B cell (primary cell): Measurements from ENCODE around the gene PIM3. TPM values are rescaled to one million over a fixed set of nuclear protein-coding genes. Genes with fewer than 3 reads are reported as not detected.

Experiments
- ATAC-seq: fragments of 200-7000 bp; cut with Tn5 transposase; one replicate; pipeline ENCODE4 v1.10.0; 2021; ENCODE audit warnings: low read depth, mild to moderate bottlenecking, moderate number of reproducible peaks, moderate library complexity
- CTCF ChIA-PET: fragments of 350-600 bp; sonication (Branson Sonifier 250); formaldehyde crosslinking; loops from one replicate; lab custom pipeline; 2021; ENCODE audit warnings: antibody characterized with exemption, inconsistent platforms; lab: Charles Lee
- POLR2A ChIA-PET: fragments of 350-600 bp; sonication (Branson Sonifier 250); formaldehyde crosslinking; loops from one replicate; lab custom pipeline; 2021; ENCODE audit warnings: antibody characterized with exemption; lab: Charles Lee
- DNase-seq: peaks from one replicate; pipeline ENCODE4 v3.0.0; 2013
- H2AFZ ChIP-seq: 2 replicates; pipeline ENCODE4 v1.6.1; 2012; ENCODE audit warnings: mild to moderate bottlenecking, low read depth, low read length; ENCODE audit not compliant: insufficient read depth, poor library complexity, severe bottlenecking
- H3K27ac ChIP-seq, 2 donors: 1 replicate in 1 of 2; 2 replicates in 1 of 2; pipeline ENCODE4 v1.5.1; 2012 to 2013; ENCODE audit warnings: low read length in 2 of 2, mild to moderate bottlenecking in 2 of 2, moderate library complexity in 1 of 2
- H3K27me3 ChIP-seq, 4 experiments: fragments of 200-600 bp in 1 of 4; sonication (generic) in 1 of 4; replicated peaks in 1 of 4; 1 replicate in 2 of 4; 2 replicates in 2 of 4; pipeline versions ENCODE4 v1.6.1 to v1.7.0; 2013 to 2016; ENCODE audit warnings: low read length in 3 of 4, mild to moderate bottlenecking in 2 of 4, mixed read lengths in 1 of 4, moderate library complexity in 1 of 4; ENCODE audit not compliant: insufficient read depth in 4 of 4, control insufficient read depth in 3 of 4; ENCODE audit errors: control extremely low read depth in 1 of 4
- H3K36me3 ChIP-seq, 2 experiments: replicated peaks in 1 of 2; 1 replicate in 1 of 2; 2 replicates in 1 of 2; pipeline versions ENCODE4 v1.6.1 to v1.7.1; 2013; ENCODE audit warnings: low read length in 1 of 2; ENCODE audit not compliant: insufficient read depth in 2 of 2, control insufficient read depth in 1 of 2; ENCODE audit errors: control extremely low read depth in 1 of 2, extremely low read depth in 1 of 2
- H3K4me1 ChIP-seq, 2 donors: fragments of 200-600 bp in 1 of 2; sonication (generic) in 1 of 2; 1 replicate in 1 of 2; 2 replicates in 1 of 2; pipeline versions ENCODE4 v1.5.1 to v1.6.1; 2013 to 2017; ENCODE audit warnings: low read length in 2 of 2; ENCODE audit not compliant: control insufficient read depth in 2 of 2, insufficient read depth in 2 of 2
- H3K4me2 ChIP-seq: replicated peaks from 2 replicates; pipeline ENCODE3; 2012; ENCODE audit warnings: mild to moderate bottlenecking, low read depth, low read length; ENCODE audit not compliant: poor library complexity, severe bottlenecking
- H3K4me3 ChIP-seq, 5 experiments: fragments of 200-600 bp in 1 of 5; sonication (generic) in 1 of 5; 1 replicate in 3 of 5; 2 replicates in 2 of 5; pipeline versions ENCODE4 v1.5.1 to v1.7.0; 2011 to 2016; ENCODE audit warnings: low read length in 4 of 5, mild to moderate bottlenecking in 4 of 5, low read depth in 2 of 5, control low read depth in 1 of 5, moderate library complexity in 1 of 5; ENCODE audit not compliant: insufficient read depth in 1 of 5; ENCODE audit errors: control extremely low read depth in 1 of 5, extremely low read depth in 1 of 5
- H3K79me2 ChIP-seq: fragments of 200-600 bp; sonication (generic); one replicate; pipeline ENCODE4 v1.6.0; 2016; ENCODE audit warnings: low read length; ENCODE audit not compliant: control insufficient read depth, insufficient read depth
- H3K9ac ChIP-seq: fragments of 200-600 bp; sonication (generic); 2 replicates; pipeline ENCODE4 v1.6.1; 2017; ENCODE audit warnings: mild to moderate bottlenecking, low read length, moderate library complexity
- H3K9me3 ChIP-seq, 3 donors: one replicate each; pipeline versions ENCODE4 v1.6.1 to v1.7.1; 2013; ENCODE audit warnings: low read length in 2 of 3; ENCODE audit not compliant: control insufficient read depth in 2 of 3, insufficient read depth in 1 of 3; ENCODE audit errors: control extremely low read depth in 1 of 3
- H4K20me1 ChIP-seq: 2 replicates; pipeline ENCODE4 v1.6.0; 2012; ENCODE audit warnings: mild to moderate bottlenecking, low read length; ENCODE audit not compliant: insufficient read depth, control insufficient read depth, poor library complexity, severe bottlenecking
- H3K27ac Mint-ChIP-seq: one replicate; pipeline ENCODE4 v1.8.0; 2021; ENCODE audit warnings: mixed read lengths
- H3K27me3 Mint-ChIP-seq: one replicate; pipeline ENCODE4 v1.8.0; 2021; ENCODE audit warnings: mixed read lengths
- H3K4me1 Mint-ChIP-seq: one replicate; pipeline ENCODE4 v1.8.0; 2021; ENCODE audit warnings: mixed read lengths
- H3K4me3 Mint-ChIP-seq: one replicate; pipeline ENCODE4 v1.8.0; 2021; ENCODE audit warnings: mixed read lengths
- H3K9me3 Mint-ChIP-seq: one replicate; pipeline ENCODE4 v1.8.0; 2022; ENCODE audit warnings: mixed read lengths; ENCODE audit not compliant: insufficient read depth
- EZH2 ChIP-seq: IDR thresholded peaks from 2 replicates; pipeline ENCODE4 v1.6.1; 2012; ENCODE audit warnings: borderline replicate concordance, low read depth, mild to moderate bottlenecking, moderate library complexity, low read length; ENCODE audit not compliant: insufficient read depth, poor library complexity, severe bottlenecking
- WGBS: methylation state at CpG from one replicate; pipeline ENCODE4 v1.1.5; 2013; ENCODE audit warnings: missing lambda C conversion rate; ENCODE audit not compliant: insufficient coverage; 5-methylcytosine and 5-hydroxymethylcytosine counted together
- intact Hi-C: fragments of 100-400 bp; cut with micrococcal nuclease; formaldehyde crosslinking; loops from one replicate; pipeline ENCODE4 v1.10.0; 2022
- polyA plus RNA-seq: library from polyadenylated mRNA; depleted of rRNA; stranded (reverse); fragments of >200 nt; gene quantifications from 2 replicates; pipeline ENCODE4 v1.2.3, GENCODE V29; 2012
- total RNA-seq, 2 donors: library from RNA; stranded (reverse); fragments of 120-200 nt in 1 of 2; gene quantifications; 1 replicate in 1 of 2; 2 replicates in 1 of 2; pipeline versions ENCODE4 v1.2.3 to v1.2.4, GENCODE V29; 2013 to 2022
- TF ChIP-seq, protein P1 (sequence below): fragments of 200-600 bp; IDR thresholded peaks from one replicate; pipeline ENCODE4 v1.8.0; 2022; ENCODE audit warnings: antibody characterized with exemption, mild to moderate bottlenecking

Gene PIM3
- total and polyA plus RNA-seq, 2 donors (not counting 1 experiment from before 2014, with no cell fraction given): 74.6 to 128 TPM

GRCh38 chr22:49999946-50000586, 39.5 kb downstream of the PIM3 start:
- peaks cover 20% of the 10 kb centered on the region for H3K4me1 Mint-ChIP-seq
- POLR2A ChIA-PET: no interaction called here
- WGBS: 44% methylated on average over 39 of the region's 41 CpGs
- peaks cover 8 to 11% of the 10 kb centered on the region in 2 donors for H3K4me1 ChIP-seq
- no peaks in the 10 kb centered on the region for H3K36me3 ChIP-seq
- H3K27me3 Mint-ChIP-seq: peaks cover 24% of the 10 kb centered on the region
- no peak overlapping the region for H2AFZ ChIP-seq
- H3K4me3 Mint-ChIP-seq: peak overlapping the region; percentile 32
- CTCF ChIA-PET: no interaction called here
- H3K4me3 ChIP-seq: no peak overlapping the region
- no peaks in the 10 kb centered on the region for H3K79me2 ChIP-seq
- no peaks in the 10 kb centered on the region for H4K20me1 ChIP-seq
- no peak for TF ChIP-seq EZH2
- TF ChIP-seq, protein P1, sequence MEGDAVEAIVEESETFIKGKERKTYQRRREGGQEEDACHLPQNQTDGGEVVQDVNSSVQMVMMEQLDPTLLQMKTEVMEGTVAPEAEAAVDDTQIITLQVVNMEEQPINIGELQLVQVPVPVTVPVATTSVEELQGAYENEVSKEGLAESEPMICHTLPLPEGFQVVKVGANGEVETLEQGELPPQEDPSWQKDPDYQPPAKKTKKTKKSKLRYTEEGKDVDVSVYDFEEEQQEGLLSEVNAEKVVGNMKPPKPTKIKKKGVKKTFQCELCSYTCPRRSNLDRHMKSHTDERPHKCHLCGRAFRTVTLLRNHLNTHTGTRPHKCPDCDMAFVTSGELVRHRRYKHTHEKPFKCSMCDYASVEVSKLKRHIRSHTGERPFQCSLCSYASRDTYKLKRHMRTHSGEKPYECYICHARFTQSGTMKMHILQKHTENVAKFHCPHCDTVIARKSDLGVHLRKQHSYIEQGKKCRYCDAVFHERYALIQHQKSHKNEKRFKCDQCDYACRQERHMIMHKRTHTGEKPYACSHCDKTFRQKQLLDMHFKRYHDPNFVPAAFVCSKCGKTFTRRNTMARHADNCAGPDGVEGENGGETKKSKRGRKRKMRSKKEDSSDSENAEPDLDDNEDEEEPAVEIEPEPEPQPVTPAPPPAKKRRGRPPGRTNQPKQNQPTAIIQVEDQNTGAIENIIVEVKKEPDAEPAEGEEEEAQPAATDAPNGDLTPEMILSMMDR: no peak
- H3K4me2 ChIP-seq: peak overlapping the region; percentile 43
- no peak overlapping the region for H3K9ac ChIP-seq
- no peak overlapping the region for H3K27ac Mint-ChIP-seq
- intact Hi-C loops: no loop called here
- ATAC-seq (no peak), DNase-seq (no peak)
- H3K27me3 ChIP-seq: peaks cover 0 to 20% (median 6%) of the 10 kb centered on the region in 4 experiments
- no peaks in the 10 kb centered on the region for H3K9me3 Mint-ChIP-seq
- H3K9me3 ChIP-seq: peaks cover 0 to 3% (median 0%) of the 10 kb centered on the region in 3 donors
- no peak overlapping the region for H3K27ac ChIP-seq

DNA sequence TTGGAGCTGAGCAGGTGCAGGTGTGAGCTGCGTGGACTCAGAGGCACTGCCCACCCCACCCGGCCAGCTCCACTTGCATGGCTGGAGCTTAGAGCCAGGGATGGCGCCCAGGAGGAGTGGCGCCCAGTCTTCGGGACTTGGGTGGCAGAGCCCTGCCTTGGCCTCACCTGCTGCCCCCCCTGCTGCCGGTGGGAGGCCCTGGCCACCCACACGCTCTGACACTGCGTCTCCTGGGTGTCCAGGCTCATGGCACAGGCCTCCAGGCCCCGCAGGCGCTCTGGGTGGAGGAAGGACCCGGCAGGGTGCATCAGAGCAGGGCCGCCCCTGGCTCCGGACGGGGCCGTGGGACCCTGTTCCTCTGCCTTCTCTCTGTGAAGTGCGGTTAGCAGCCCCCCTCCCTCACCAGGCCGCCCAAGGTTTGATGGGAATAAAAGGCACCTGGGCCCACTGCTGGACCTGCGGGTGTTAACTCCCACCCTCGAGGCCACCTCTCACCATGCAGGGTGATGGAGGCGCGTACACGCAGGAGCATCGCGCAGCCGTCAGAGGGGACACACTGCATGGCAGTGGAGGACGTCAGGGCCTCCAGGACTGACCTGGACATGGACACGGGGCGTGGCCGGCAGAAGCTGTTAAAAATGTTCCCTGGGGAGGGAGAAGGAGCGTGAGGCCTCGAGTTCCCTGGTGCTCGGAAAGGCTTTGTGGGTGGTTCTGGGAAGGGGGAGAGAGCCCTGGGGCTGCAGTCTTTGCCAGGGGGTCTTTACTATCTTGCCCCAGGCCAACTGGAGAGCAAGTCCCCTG, 40.2 kb downstream of the PIM3 start:
- Mint-ChIP-seq H3K4me1 (peaks cover 20% of the 10 kb centered on the region), H3K9me3 (no peaks in the 10 kb centered on the region), H3K27me3 (peaks cover 24% of the 10 kb centered on the region), H3K4me3 (no peak overlapping the region), H3K27ac (no peak overlapping the region)
- TF ChIP-seq, protein P1: no peak
- no peak for TF ChIP-seq EZH2
- no peak overlapping the region for H3K27ac ChIP-seq
- intact Hi-C loops: no loop called here
- ATAC-seq (no peak), DNase-seq (no peak)
- 99% methylated on average over 25 of the region's 32 CpGs for WGBS
- H3K79me2 ChIP-seq: no peaks in the 10 kb centered on the region
- POLR2A ChIA-PET: interaction anchor here (0.7 kb wide), 1 partner anchor 13 kb away, joined by 3 read pairs; no protein-coding TSS in a partner anchor
- peaks cover 8 to 11% of the 10 kb centered on the region in 2 donors for H3K4me1 ChIP-seq
- H3K27me3 ChIP-seq: peaks cover 0 to 20% (median 6%) of the 10 kb centered on the region in 4 experiments
- CTCF ChIA-PET: interaction anchor here (1.0 kb wide), 1 partner anchor 30 kb away, joined by 4 read pairs; no protein-coding TSS in a partner anchor
- no peak overlapping the region for H3K4me3 ChIP-seq
- H3K4me2 ChIP-seq: no peak overlapping the region
- peaks cover 0 to 3% (median 0%) of the 10 kb centered on the region in 3 donors for H3K9me3 ChIP-seq
- no peak overlapping the region for H2AFZ ChIP-seq
- no peaks in the 10 kb centered on the region for H4K20me1 ChIP-seq
- no peak overlapping the region for H3K9ac ChIP-seq
- H3K36me3 ChIP-seq: no peaks in the 10 kb centered on the region
